SK-N-SH (cell line): ENCODE results near the gene SYNGR4. TPM values are rescaled to one million over a fixed set of nuclear protein-coding genes. Genes with fewer than 3 reads are reported as not detected.

Experiments
- CTCF ChIA-PET: fragments of 300-600, 350-600 bp; formaldehyde crosslinking; extraction: SDS; loops from one replicate; lab custom pipeline; 2021; lab: Yijun Ruan, JAX
- POLR2A ChIA-PET: fragments of 350-600 bp; sonication (Branson Sonifier 250); formaldehyde crosslinking; extraction: SDS; loops from one replicate; lab custom pipeline; 2020; ENCODE audit warnings: antibody characterized with exemption, inconsistent platforms; lab: Yijun Ruan, JAX
- DNase-seq: peaks from one replicate; pipeline ENCODE4 v3.0.0; 2012
- H2AFZ ChIP-seq: fragments of 200-600 bp; sonication (generic); 2 replicates; pipeline ENCODE4 v1.8.1; 2016; ENCODE audit warnings: antibody characterized with exemption, mild to moderate bottlenecking, low read depth
- H3F3A ChIP-seq: fragments of 200-600 bp; sonication (generic); replicated peaks from 2 replicates; pipeline ENCODE3; 2016; ENCODE audit warnings: antibody characterized with exemption, mild to moderate bottlenecking; ENCODE audit not compliant: insufficient read depth
- H3K27ac ChIP-seq, 2 experiments: fragments of 200-500 bp in 1 of 2; fragments of 200-600 bp in 1 of 2; sonication (Bioruptor generic) in 1 of 2; sonication (generic), shearing (Covaris generic) in 1 of 2; 2 replicates each; pipeline versions ENCODE4 v1.5.1 to v1.6.1; 2014 to 2016; ENCODE audit warnings: low read depth in 2 of 2, inconsistent platforms in 1 of 2, low read length in 1 of 2, mild to moderate bottlenecking in 1 of 2, mixed read lengths in 1 of 2
- H3K27me3 ChIP-seq: fragments of 200-600 bp; sonication (generic), shearing (Covaris generic); 2 replicates; pipeline ENCODE4 v1.6.1; 2016; ENCODE audit warnings: mixed run types; ENCODE audit not compliant: insufficient read depth
- H3K36me3 ChIP-seq, 2 experiments: fragments of 200-500 bp in 1 of 2; fragments of 200-600 bp in 1 of 2; sonication (Bioruptor generic) in 1 of 2; sonication (generic) in 1 of 2; replicated peaks in 1 of 2; 2 replicates each; pipeline versions ENCODE3 to v1.5.1; 2014 to 2016; ENCODE audit warnings: low read length in 1 of 2, mild to moderate bottlenecking in 1 of 2; ENCODE audit not compliant: insufficient read depth in 2 of 2, control insufficient read depth in 1 of 2
- H3K4me1 ChIP-seq, 2 experiments: fragments of 200-500 bp in 1 of 2; fragments of 200-600 bp in 1 of 2; sonication (Bioruptor generic) in 1 of 2; sonication (generic), shearing (Covaris generic) in 1 of 2; 2 replicates each; pipeline versions ENCODE4 v1.5.1 to v1.6.1; 2014 to 2016; ENCODE audit warnings: low read depth in 1 of 2, low read length in 1 of 2, mixed run types in 1 of 2; ENCODE audit not compliant: insufficient read depth in 2 of 2, control insufficient read depth in 1 of 2
- H3K4me2 ChIP-seq: fragments of 200-600 bp; sonication (generic), shearing (Covaris generic); 2 replicates; pipeline ENCODE4 v1.6.1; 2017; ENCODE audit warnings: mixed run types
- H3K4me3 ChIP-seq, 2 experiments: fragments of 200-500 bp in 1 of 2; fragments of 200-600 bp in 1 of 2; sonication (Bioruptor generic) in 1 of 2; sonication (generic), shearing (Covaris generic) in 1 of 2; 2 replicates each; pipeline versions ENCODE4 v1.5.1 to v1.8.1; 2014 to 2016; ENCODE audit warnings: low read depth in 2 of 2, inconsistent platforms in 1 of 2, low read length in 1 of 2, mild to moderate bottlenecking in 1 of 2, mixed read lengths in 1 of 2, moderate library complexity in 1 of 2
- H3K79me2 ChIP-seq: fragments of 200-600 bp; sonication (generic); 2 replicates; pipeline ENCODE4 v1.8.1; 2017; ENCODE audit warnings: mild to moderate bottlenecking; ENCODE audit not compliant: insufficient read depth
- H3K9ac ChIP-seq: fragments of 200-600 bp; sonication (generic); 2 replicates; pipeline ENCODE4 v1.6.1; 2017; ENCODE audit warnings: mixed run types
- H3K9me2 ChIP-seq: fragments of 200-600 bp; sonication (generic); 2 replicates; pipeline ENCODE4 v1.6.1; 2017; ENCODE audit warnings: mixed run types
- H3K9me3 ChIP-seq: fragments of 200-600 bp; sonication (generic); 2 replicates; pipeline ENCODE4 v1.6.1; 2017; ENCODE audit warnings: mixed run types, mild to moderate bottlenecking, moderate library complexity
- H4K20me1 ChIP-seq: fragments of 200-600 bp; sonication (generic); 2 replicates; pipeline ENCODE4 v1.6.1; 2017; ENCODE audit warnings: mild to moderate bottlenecking, mixed run types; ENCODE audit not compliant: insufficient read depth
- CHD2 ChIP-seq: fragments of 150-350 bp; IDR thresholded peaks from 2 replicates; pipeline ENCODE4 v1.6.1; 2018; ENCODE audit warnings: low read length; ENCODE audit not compliant: partially characterized antibody
- CTCF ChIP-seq: fragments of 200-600 bp; sonication (generic); IDR thresholded peaks from 2 replicates; pipeline ENCODE4 v1.6.1; 2017; ENCODE audit warnings: antibody characterized with exemption, mild to moderate bottlenecking, moderate library complexity
- FOSL2 ChIP-seq: IDR thresholded peaks from 2 replicates; pipeline ENCODE4 v1.4.0; 2012; ENCODE audit warnings: low read depth, mild to moderate bottlenecking, moderate library complexity, borderline replicate concordance
- FOXJ3 ChIP-seq: sonication (generic); formaldehyde crosslinking; IDR thresholded peaks from 2 replicates; pipeline ENCODE4 v1.5.1; 2020; ENCODE audit warnings: mild to moderate bottlenecking, missing genetic modification reagents
- FOXM1 ChIP-seq: IDR thresholded peaks from 2 replicates; pipeline ENCODE4 v1.4.0; 2012; ENCODE audit warnings: low read depth, mild to moderate bottlenecking
- GABPA ChIP-seq: IDR thresholded peaks from 2 replicates; pipeline ENCODE4 v1.4.0; 2012; ENCODE audit warnings: low read depth, mild to moderate bottlenecking
- GATA2 ChIP-seq: sonication (generic); formaldehyde crosslinking; IDR thresholded peaks from 2 replicates; pipeline ENCODE4 v1.5.0; 2020; ENCODE audit warnings: mild to moderate bottlenecking, missing genetic modification reagents
- MAX ChIP-seq: IDR thresholded peaks from 2 replicates; pipeline ENCODE4 v1.4.0; 2012; ENCODE audit warnings: low read depth
- MXI1 ChIP-seq: IDR thresholded peaks from 2 replicates; pipeline ENCODE4 v1.6.1; 2012; ENCODE audit warnings: mild to moderate bottlenecking, low read depth, low read length, improper control_type of control experiment
- NRF1 ChIP-seq: IDR thresholded peaks from 2 replicates; pipeline ENCODE4 v1.6.1; 2012; ENCODE audit warnings: low read depth, mild to moderate bottlenecking, low read length
- POLR2AphosphoS5 ChIP-seq: IDR thresholded peaks from 2 replicates; pipeline ENCODE4 v1.6.1; 2012; ENCODE audit warnings: low read depth, low read length
- RAD21 ChIP-seq: IDR thresholded peaks from 2 replicates; pipeline ENCODE4 v1.6.1; 2012; ENCODE audit warnings: mild to moderate bottlenecking, low read length
- TAF1 ChIP-seq: IDR thresholded peaks from 2 replicates; pipeline ENCODE4 v1.6.1; 2012; ENCODE audit warnings: low read depth, mild to moderate bottlenecking, low read length, moderate library complexity, borderline replicate concordance
- TCF12 ChIP-seq: IDR thresholded peaks from 2 replicates; pipeline ENCODE4 v1.4.0; 2012
- USF1 ChIP-seq: IDR thresholded peaks from 2 replicates; pipeline ENCODE4 v1.4.0; 2012; ENCODE audit warnings: low read depth, borderline replicate concordance
- YY1 ChIP-seq: IDR thresholded peaks from 2 replicates; pipeline ENCODE4 v1.4.0; 2012; ENCODE audit warnings: low read depth, mild to moderate bottlenecking
- ZBTB33 ChIP-seq: IDR thresholded peaks from 2 replicates; pipeline ENCODE4 v1.4.0; 2012; ENCODE audit warnings: low read depth, borderline replicate concordance
- WGBS: methylation state at CpG from one replicate; pipeline ENCODE4 v1.1.6; 2017; ENCODE audit warnings: low lambda C conversion rate; 5-methylcytosine and 5-hydroxymethylcytosine counted together
- polyA plus RNA-seq, 3 experiments: library from polyadenylated mRNA; depleted of rRNA; stranded (reverse); fragments of >200 nt; gene quantifications; 2 replicates each; pipeline ENCODE4 v1.2.3, GENCODE V29; 2012

SYNGR4 gene
- polyA plus RNA-seq, 1 of the 3 experiments (the other 2 are of a cell fraction): 0.08 TPM

- POLR2A ChIA-PET: no interaction called here
- CTCF ChIA-PET: no interaction called here
Observed at GRCh38 chr19:48355365-48355954, 8.7 kb upstream of the SYNGR4 start.

More at GRCh38 chr19:48355365-48355954, 8.7 kb upstream of the SYNGR4 start:
- 90% methylated on average over 12 of the region's 12 CpGs for WGBS
- Histone ChIP-seq H4K20me1 (no peaks in the 10 kb centered on the region), H3F3A (peaks cover 5% of the 10 kb centered on the region), H3K4me1 (peaks cover 0 to 2% of the 10 kb centered on the region in 2 experiments; a peak in 1 of 4 replicates), H3K9me3 (no peaks in the 10 kb centered on the region), H3K27ac (no peak overlapping the region), H3K79me2 (no peaks in the 10 kb centered on the region), H3K4me2 (no peak overlapping the region), H3K27me3 (no peaks in the 10 kb centered on the region), H3K4me3 (no peak overlapping the region), H3K9me2 (no peaks in the 10 kb centered on the region), H2AFZ (no peak overlapping the region), H3K36me3 (no peaks in the 10 kb centered on the region), H3K9ac (no peak overlapping the region)
- DNase-seq: no peak
- no peak for TF ChIP-seq POLR2AphosphoS5
- TF ChIP-seq YY1: no peak
- TF ChIP-seq TAF1: no peak
- no peak for TF ChIP-seq FOXJ3 (CRISPR knock-in tag)
- TF ChIP-seq MAX: no peak
- TF ChIP-seq GABPA: no peak
- no peak for TF ChIP-seq TCF12
- TF ChIP-seq USF1: no peak
- TF ChIP-seq MXI1: no peak
- TF ChIP-seq RAD21: no peak
- no peak for TF ChIP-seq GATA2
- no peak for TF ChIP-seq NRF1
- no peak for TF ChIP-seq CHD2
- TF ChIP-seq FOSL2: no peak
- TF ChIP-seq FOXM1: no peak
- no peak for TF ChIP-seq ZBTB33
- no peak for TF ChIP-seq CTCF
